Nephron (organoid): ENCODE data around the gene PON2.

Experiments
- H3K27ac Mint-ChIP-seq, 3 experiments: 2 replicates each; pipeline ENCODE4 v1.8.0; 2020; ENCODE audit warnings: mixed read lengths in 3 of 3, mild to moderate bottlenecking in 2 of 3, moderate library complexity in 1 of 3
- H3K27me3 Mint-ChIP-seq: 2 replicates; pipeline ENCODE4 v1.8.0; 2021; ENCODE audit warnings: low read depth, mild to moderate bottlenecking, moderate library complexity, mixed read lengths
- H3K36me3 Mint-ChIP-seq: 2 replicates; pipeline ENCODE4 v1.8.0; 2020; ENCODE audit warnings: low read depth, mixed read lengths
- H3K4me1 Mint-ChIP-seq: 2 replicates; pipeline ENCODE4 v1.8.0; 2020; ENCODE audit warnings: mixed read lengths
- H3K4me3 Mint-ChIP-seq, 3 experiments: 2 replicates each; pipeline ENCODE4 v1.8.0; 2020; ENCODE audit warnings: mild to moderate bottlenecking in 3 of 3, mixed read lengths in 3 of 3, moderate library complexity in 2 of 3
- H3K9me3 Mint-ChIP-seq: 2 replicates; pipeline ENCODE4 v1.8.0; 2020; ENCODE audit warnings: mixed read lengths
- TF ChIP-seq, protein P1 (sequence below), 3 experiments: fragments of 200-600 bp; sonication (generic); IDR thresholded peaks; one replicate each; pipeline ENCODE4 v1.5.0; 2021; ENCODE audit warnings: antibody characterized with exemption in 3 of 3; ENCODE audit not compliant: unreplicated experiment in 3 of 3

PON2 gene

DNA sequence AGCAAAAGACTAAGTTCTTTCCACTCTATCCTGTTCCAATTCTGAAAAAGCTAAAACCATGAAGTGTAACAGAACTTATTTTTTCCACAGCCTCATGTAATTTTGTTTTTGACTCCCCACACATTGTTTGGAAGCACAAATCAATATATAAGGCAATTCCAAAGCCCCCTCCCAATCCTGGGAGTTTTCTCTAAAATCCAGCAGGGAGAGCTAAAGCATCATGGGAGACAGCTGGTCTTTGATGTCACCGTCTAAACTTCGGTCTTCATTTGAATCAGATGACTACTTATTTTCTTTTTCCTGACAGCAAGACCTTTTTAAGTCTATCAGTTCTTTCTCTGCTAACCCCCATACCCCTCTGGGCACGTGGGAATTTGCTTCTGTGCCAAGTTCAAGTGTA, 77.2 kb downstream of the PON2 start:
- Mint-ChIP-seq H3K4me1 (no peaks in the 10 kb centered on the region), H3K9me3 (peaks cover 6% of the 10 kb centered on the region), H3K4me3 (no peak overlapping the region), H3K27ac (no peak overlapping the region), H3K27me3 (no peaks in the 10 kb centered on the region), H3K36me3 (no peaks in the 10 kb centered on the region)
- TF ChIP-seq, protein P1, sequence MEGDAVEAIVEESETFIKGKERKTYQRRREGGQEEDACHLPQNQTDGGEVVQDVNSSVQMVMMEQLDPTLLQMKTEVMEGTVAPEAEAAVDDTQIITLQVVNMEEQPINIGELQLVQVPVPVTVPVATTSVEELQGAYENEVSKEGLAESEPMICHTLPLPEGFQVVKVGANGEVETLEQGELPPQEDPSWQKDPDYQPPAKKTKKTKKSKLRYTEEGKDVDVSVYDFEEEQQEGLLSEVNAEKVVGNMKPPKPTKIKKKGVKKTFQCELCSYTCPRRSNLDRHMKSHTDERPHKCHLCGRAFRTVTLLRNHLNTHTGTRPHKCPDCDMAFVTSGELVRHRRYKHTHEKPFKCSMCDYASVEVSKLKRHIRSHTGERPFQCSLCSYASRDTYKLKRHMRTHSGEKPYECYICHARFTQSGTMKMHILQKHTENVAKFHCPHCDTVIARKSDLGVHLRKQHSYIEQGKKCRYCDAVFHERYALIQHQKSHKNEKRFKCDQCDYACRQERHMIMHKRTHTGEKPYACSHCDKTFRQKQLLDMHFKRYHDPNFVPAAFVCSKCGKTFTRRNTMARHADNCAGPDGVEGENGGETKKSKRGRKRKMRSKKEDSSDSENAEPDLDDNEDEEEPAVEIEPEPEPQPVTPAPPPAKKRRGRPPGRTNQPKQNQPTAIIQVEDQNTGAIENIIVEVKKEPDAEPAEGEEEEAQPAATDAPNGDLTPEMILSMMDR (IDR thresholded peaks at IDR 0.05; ENCODE audit: unreplicated experiment in 3 of 3) = no peak
